A673 (cell line): Measurements from ENCODE around the gene TSPEAR. TPM values are rescaled to one million over a fixed set of nuclear protein-coding genes. Genes with fewer than 3 reads are reported as not detected.
"Not testable (repeated sequence)": the region's sequence is repeated elsewhere in the genome, so short reads cannot be mapped to it uniquely, and the experiment has no call there.

ENCODE experiments used
- BruUV-seq: library from RNA; stranded (reverse); fragments of 400-500 nt; replicated peaks from 2 replicates; lab custom pipeline; 2021; lab: Mats Ljungman, UMichigan
- CTCF ChIA-PET: fragments of 300-600 bp; sonication (Branson Sonifier 250); formaldehyde crosslinking; loops from one replicate; lab custom pipeline; 2022; ENCODE audit warnings: antibody characterized with exemption; lab: Charles Lee
- POLR2A ChIA-PET: fragments of 300-600 bp; sonication (Branson Sonifier 250); formaldehyde crosslinking; loops from one replicate; lab custom pipeline; 2022; ENCODE audit warnings: antibody characterized with exemption; ENCODE audit not compliant: low non-redundant PET; lab: Charles Lee
- DNase-seq: peaks from one replicate; pipeline ENCODE4 v3.0.0-alpha.2; 2015; ENCODE audit warnings: low spot score
- H3K27ac ChIP-seq: fragments of 200-600 bp; sonication (generic); 2 replicates; pipeline ENCODE4 v1.5.1; 2016; ENCODE audit warnings: mixed run types, low read depth, mild to moderate bottlenecking, mixed read lengths, antibody characterized with exemption, low read length; ENCODE audit not compliant: poor library complexity, severe bottlenecking
- H3K27me3 ChIP-seq: fragments of 200-600 bp; sonication (generic); replicated peaks from 2 replicates; pipeline ENCODE4 v1.6.1; 2017; ENCODE audit warnings: mixed run types, low read depth, mild to moderate bottlenecking, mixed read lengths, antibody characterized with exemption, low read length; ENCODE audit not compliant: insufficient read depth, poor library complexity
- H3K36me3 ChIP-seq: fragments of 200-600 bp; sonication (generic); 2 replicates; pipeline ENCODE4 v1.6.1; 2016; ENCODE audit warnings: mixed run types, mild to moderate bottlenecking, mixed read lengths, antibody characterized with exemption, low read length; ENCODE audit not compliant: insufficient read depth, poor library complexity, severe bottlenecking
- H3K4me1 ChIP-seq: fragments of 200-600 bp; sonication (generic); 2 replicates; pipeline ENCODE4 v1.6.1; 2017; ENCODE audit warnings: mixed run types, mild to moderate bottlenecking, mixed read lengths, antibody characterized with exemption, low read length; ENCODE audit not compliant: insufficient read depth, poor library complexity, severe bottlenecking
- H3K4me3 ChIP-seq: fragments of 200-600 bp; sonication (generic); 2 replicates; pipeline ENCODE4 v1.5.1; 2016; ENCODE audit warnings: low read depth, mixed run types, mild to moderate bottlenecking, mixed read lengths, low read length; ENCODE audit not compliant: poor library complexity, severe bottlenecking
- H3K9me3 ChIP-seq: fragments of 200-600 bp; sonication (generic); 2 replicates; pipeline ENCODE4 v1.6.1; 2016; ENCODE audit warnings: mixed run types, low read depth, mild to moderate bottlenecking, mixed read lengths, antibody characterized with exemption, low read length; ENCODE audit not compliant: poor library complexity, severe bottlenecking
- CTCF ChIP-seq: fragments of 300-800, 200-600 bp; sonication (generic); conservative IDR thresholded peaks from 2 replicates; pipeline ENCODE4 v1.5.1; 2017; ENCODE audit warnings: low read depth, mild to moderate bottlenecking, antibody characterized with exemption, low read length, moderate library complexity, mixed read lengths
- EZH2 ChIP-seq: fragments of 200-600 bp; sonication (generic); IDR thresholded peaks from 2 replicates; pipeline ENCODE4 v1.6.1; 2017; ENCODE audit warnings: borderline replicate concordance, low read depth, mild to moderate bottlenecking, mixed read lengths, antibody characterized with exemption, low read length; ENCODE audit not compliant: poor library complexity, severe bottlenecking
- intact Hi-C: fragments of 100-400 bp; cut with micrococcal nuclease; formaldehyde crosslinking; loops from one replicate; pipeline ENCODE4 v1.10.0; 2022; ENCODE audit not compliant: unreplicated experiment
- total RNA-seq: library from RNA; stranded (reverse); gene quantifications from 2 replicates; pipeline ENCODE4 v1.2.3, GENCODE V29; 2021

The TSPEAR gene
- total RNA-seq, 1 experiment from 2014 or later, result 8.3 TPM

- intact Hi-C loops, result no loop called here
- Histone ChIP-seq H3K4me1 (no peaks in the 10 kb centered on the region), H3K36me3 (no peaks in the 10 kb centered on the region), H3K4me3 (no peak within 1 kb of the TSS), H3K9me3 (peaks cover 16% of the 10 kb centered on the region), H3K27me3 (no peaks in the 10 kb centered on the region), H3K27ac (no peak within 1 kb of the TSS)
- ChIA-PET POLR2A (no interaction called here), CTCF (no interaction called here)
- no peak for DNase-seq
- no peak for TF ChIP-seq CTCF
- TF ChIP-seq EZH2, result no peak
- BruUV-seq, result no TSS peak
Measured at GRCh38 chr21:44666401-44667320, 44.7 kb downstream of the TSPEAR start, which contains the start of gene KRTAP12-2. TSS of gene KRTAP12-2 (minus strand) at chr21:44666927. CDS start at chr21:44666886, 41 bp downstream.

DNA sequence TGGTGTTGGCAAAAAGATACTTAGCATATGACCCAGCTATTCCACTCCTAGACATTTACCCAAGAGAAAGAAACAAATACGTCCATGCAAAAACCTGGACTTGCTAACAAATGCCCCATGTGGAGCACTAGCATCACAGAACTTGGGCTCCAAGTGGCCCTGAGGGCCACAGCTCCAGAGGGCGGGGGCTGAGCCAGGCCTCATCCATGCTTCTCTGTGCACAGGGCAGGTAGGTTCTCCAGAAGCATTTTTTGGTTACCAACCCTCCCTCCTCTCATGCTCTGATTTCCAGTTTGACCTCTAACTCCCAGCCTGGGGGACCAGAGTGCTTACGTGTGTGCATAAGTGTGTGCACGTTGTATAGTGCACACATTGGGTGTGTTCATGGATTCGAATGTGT lies 46.7 kb downstream of the TSPEAR start:
- intact Hi-C loops, result no loop called here
- Histone ChIP-seq H3K27ac (no peak overlapping the region), H3K9me3 (peaks cover 4% of the 10 kb centered on the region), H3K4me3 (no peak overlapping the region), H3K36me3 (no peaks in the 10 kb centered on the region), H3K27me3 (no peaks in the 10 kb centered on the region), H3K4me1 (no peaks in the 10 kb centered on the region)
- TF ChIP-seq CTCF (no peak), EZH2 (no peak)
- BruUV-seq, result no TSS peak
- DNase-seq, result no peak
- POLR2A ChIA-PET, result no interaction called here
- CTCF ChIA-PET, result no interaction called here

- intact Hi-C loops, H3K9me3 ChIP-seq, H3K27me3 ChIP-seq, DNase-seq, H3K36me3 ChIP-seq, BruUV-seq, CTCF ChIA-PET, POLR2A ChIA-PET, H3K27ac ChIP-seq, H3K4me3 ChIP-seq, H3K4me1 ChIP-seq: not testable (repeated sequence)
Measured at GRCh38 chr21:44661567-44661966, 49.8 kb downstream of the TSPEAR start.
